HepG2 (cell line): ENCODE data around the gene BLVRB. TPM values are rescaled to one million over a fixed set of nuclear protein-coding genes. Genes with fewer than 3 reads are reported as not detected.
A peak's percentile ranks its signal among the peaks of the same experiment; 100 is the strongest.

ENCODE experiments used
- BRCA1 ChIP-seq: sonication (generic); formaldehyde crosslinking; IDR thresholded peaks from 2 replicates; pipeline ENCODE4 v1.4.0; 2020; ENCODE audit warnings: missing genetic modification reagents
- CREM ChIP-seq, 2 experiments: sonication (generic) in 1 of 2; formaldehyde crosslinking in 1 of 2; IDR thresholded peaks; 2 replicates each; pipeline versions ENCODE4 v1.4.0 to v1.6.1; 2016 to 2020; ENCODE audit warnings: antibody characterized with exemption in 1 of 2, mild to moderate bottlenecking in 1 of 2, missing genetic modification reagents in 1 of 2
- MXD4 ChIP-seq: IDR thresholded peaks from 2 replicates; pipeline ENCODE4 v1.6.1; 2016; ENCODE audit warnings: mild to moderate bottlenecking, missing biosample characterization, missing genetic modification reagents
- NR1H2 ChIP-seq: sonication (generic); formaldehyde crosslinking; IDR thresholded peaks from 2 replicates; pipeline ENCODE4 v1.8.1; 2022; ENCODE audit warnings: low read depth, missing genetic modification reagents, borderline replicate concordance
- NRL ChIP-seq: sonication (generic); formaldehyde crosslinking; IDR thresholded peaks from 2 replicates; pipeline ENCODE4 v1.5.0; 2020; ENCODE audit warnings: missing genetic modification reagents, mild to moderate bottlenecking, moderate library complexity, borderline replicate concordance
- PREB ChIP-seq: sonication (generic); formaldehyde crosslinking; IDR thresholded peaks from 2 replicates; pipeline ENCODE4 v1.4.0; 2020; ENCODE audit warnings: missing genetic modification reagents
- SRF ChIP-seq: IDR thresholded peaks from 2 replicates; pipeline ENCODE4 v1.6.1; 2011; ENCODE audit warnings: mild to moderate bottlenecking, low read depth, low read length, moderate library complexity
- SRSF9 ChIP-seq: fragments of 200-400 bp; formaldehyde crosslinking; IDR thresholded peaks from 2 replicates; pipeline ENCODE4 v1.6.1; 2018; ENCODE audit warnings: borderline replicate concordance, mild to moderate bottlenecking, low read depth, low read length; ENCODE audit not compliant: insufficient read depth, poor library complexity, severe bottlenecking
- TEAD3 ChIP-seq: optimal IDR thresholded peaks from 2 replicates; pipeline ENCODE3; 2016; ENCODE audit warnings: borderline replicate concordance
- ZBTB3 ChIP-seq: sonication (generic); formaldehyde crosslinking; IDR thresholded peaks from 2 replicates; pipeline ENCODE4 v1.4.0; 2020; ENCODE audit warnings: low read depth, mild to moderate bottlenecking, moderate library complexity, missing genetic modification reagents, borderline replicate concordance
- ZFP41 ChIP-seq: sonication (generic); formaldehyde crosslinking; IDR thresholded peaks from 2 replicates; pipeline ENCODE4 v1.4.0; 2020; ENCODE audit warnings: mild to moderate bottlenecking, missing genetic modification reagents, borderline replicate concordance
- ZMAT3 ChIP-seq: sonication (generic); formaldehyde crosslinking; conservative IDR thresholded peaks from 2 replicates; pipeline ENCODE4 v1.7.0; 2021; ENCODE audit warnings: missing genetic modification reagents
- ZNF274 ChIP-seq: sonication (generic); formaldehyde crosslinking; IDR thresholded peaks from 2 replicates; pipeline ENCODE4 v1.5.1; 2020; ENCODE audit warnings: mild to moderate bottlenecking, missing genetic modification reagents
- ZNF430 ChIP-seq: sonication (generic); formaldehyde crosslinking; IDR thresholded peaks from 2 replicates; pipeline ENCODE4 v1.9.0; 2021; ENCODE audit warnings: mild to moderate bottlenecking, missing genetic modification reagents
- ZNF614 ChIP-seq: IDR thresholded peaks from 2 replicates; pipeline ENCODE4 v1.6.1; 2018; ENCODE audit warnings: missing biosample characterization, missing genetic modification reagents, inconsistent platforms, borderline replicate concordance
- ZNF639 ChIP-seq: conservative IDR thresholded peaks from 2 replicates; pipeline ENCODE4 v1.6.1; 2018; ENCODE audit warnings: missing genetic modification reagents
- ZNF780A ChIP-seq: sonication (generic); formaldehyde crosslinking; IDR thresholded peaks from 2 replicates; pipeline ENCODE4 v1.8.0; 2022; ENCODE audit warnings: mild to moderate bottlenecking, missing genetic modification reagents, moderate library complexity
- polyA plus RNA-seq, 8 experiments: library from polyadenylated mRNA; depleted of rRNA in 3 of 8; stranded (reverse) in 7 of 8; unstranded in 1 of 8; fragments of >200 nt; fragmentation: Illumina TruSeq in 4 of 8; extraction: Trizol in 4 of 8; gene quantifications; 2 replicates each; pipeline versions ENCODE4 v1.2.1 to v1.2.3, GENCODE V29; 2011 to 2016; ENCODE audit warnings: low read depth in 4 of 8, missing spikeins in 1 of 8, mixed read lengths in 1 of 8; ENCODE audit not compliant: insufficient read depth in 1 of 8
- total RNA-seq, 5 experiments: library from RNA; depleted of rRNA; stranded (reverse); fragments of >200 nt; fragmentation: Illumina TruSeq; extraction: Trizol; gene quantifications; 2 replicates each; pipeline ENCODE4 v1.2.3, GENCODE V29; 2016; ENCODE audit warnings: low read depth in 1 of 5
- TF ChIP-seq, protein P1 (sequence below): sonication (generic); formaldehyde crosslinking; IDR thresholded peaks from 2 replicates; pipeline ENCODE4 v1.8.0; 2022; ENCODE audit warnings: mild to moderate bottlenecking, missing genetic modification reagents
- TF ChIP-seq, protein P2 (sequence below): sonication (generic); formaldehyde crosslinking; IDR thresholded peaks from 2 replicates; pipeline ENCODE4 v1.4.0; 2020; ENCODE audit warnings: low read depth, missing genetic modification reagents
- TF ChIP-seq, protein P3 (sequence below): sonication (generic); formaldehyde crosslinking; IDR thresholded peaks from 2 replicates; pipeline ENCODE4 v1.5.0; 2020; ENCODE audit warnings: missing genetic modification reagents

The BLVRB gene
- total and polyA plus RNA-seq, 2 of the 13 experiments (the other 11 are each of a cell fraction or from before 2014, with no cell fraction given), result 25.9 to 51.4 TPM

- TF ChIP-seq ZNF639, result peak; percentile 81; the same call in 1 of the 2 replicates
- TF ChIP-seq ZNF274, result no peak
- no peak for TF ChIP-seq BRCA1 (CRISPR knock-in tag)
- TF ChIP-seq ZNF430, result no peak
- TF ChIP-seq NR1H2 (CRISPR knock-in tag), result no peak
- TF ChIP-seq ZNF614 (CRISPR knock-in tag), result peak; percentile 59; the same call in 1 of the 2 replicates
- no peak for TF ChIP-seq SRSF9
- TF ChIP-seq ZNF780A (CRISPR knock-in tag), result no peak
- TF ChIP-seq CREM (IDR thresholded peaks at IDR 0.05), result peak; percentile 79
- TF ChIP-seq CREM (CRISPR knock-in tag; IDR thresholded peaks at IDR 0.05), result no peak
- no peak for TF ChIP-seq ZFP41 (CRISPR knock-in tag)
- TF ChIP-seq MXD4 (CRISPR knock-in tag), result no peak
- no peak for TF ChIP-seq SRF
- no peak for TF ChIP-seq PREB (CRISPR knock-in tag)
- TF ChIP-seq TEAD3 (CRISPR knock-in tag), result peak; percentile 47
- no peak for TF ChIP-seq ZMAT3 (CRISPR knock-in tag)
- TF ChIP-seq, protein P1, sequence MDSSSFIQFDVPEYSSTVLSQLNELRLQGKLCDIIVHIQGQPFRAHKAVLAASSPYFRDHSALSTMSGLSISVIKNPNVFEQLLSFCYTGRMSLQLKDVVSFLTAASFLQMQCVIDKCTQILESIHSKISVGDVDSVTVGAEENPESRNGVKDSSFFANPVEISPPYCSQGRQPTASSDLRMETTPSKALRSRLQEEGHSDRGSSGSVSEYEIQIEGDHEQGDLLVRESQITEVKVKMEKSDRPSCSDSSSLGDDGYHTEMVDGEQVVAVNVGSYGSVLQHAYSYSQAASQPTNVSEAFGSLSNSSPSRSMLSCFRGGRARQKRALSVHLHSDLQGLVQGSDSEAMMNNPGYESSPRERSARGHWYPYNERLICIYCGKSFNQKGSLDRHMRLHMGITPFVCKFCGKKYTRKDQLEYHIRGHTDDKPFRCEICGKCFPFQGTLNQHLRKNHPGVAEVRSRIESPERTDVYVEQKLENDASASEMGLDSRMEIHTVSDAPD (CRISPR knock-in tag), result no peak
- no peak for TF ChIP-seq ZBTB3 (CRISPR knock-in tag)
- TF ChIP-seq, protein P2, sequence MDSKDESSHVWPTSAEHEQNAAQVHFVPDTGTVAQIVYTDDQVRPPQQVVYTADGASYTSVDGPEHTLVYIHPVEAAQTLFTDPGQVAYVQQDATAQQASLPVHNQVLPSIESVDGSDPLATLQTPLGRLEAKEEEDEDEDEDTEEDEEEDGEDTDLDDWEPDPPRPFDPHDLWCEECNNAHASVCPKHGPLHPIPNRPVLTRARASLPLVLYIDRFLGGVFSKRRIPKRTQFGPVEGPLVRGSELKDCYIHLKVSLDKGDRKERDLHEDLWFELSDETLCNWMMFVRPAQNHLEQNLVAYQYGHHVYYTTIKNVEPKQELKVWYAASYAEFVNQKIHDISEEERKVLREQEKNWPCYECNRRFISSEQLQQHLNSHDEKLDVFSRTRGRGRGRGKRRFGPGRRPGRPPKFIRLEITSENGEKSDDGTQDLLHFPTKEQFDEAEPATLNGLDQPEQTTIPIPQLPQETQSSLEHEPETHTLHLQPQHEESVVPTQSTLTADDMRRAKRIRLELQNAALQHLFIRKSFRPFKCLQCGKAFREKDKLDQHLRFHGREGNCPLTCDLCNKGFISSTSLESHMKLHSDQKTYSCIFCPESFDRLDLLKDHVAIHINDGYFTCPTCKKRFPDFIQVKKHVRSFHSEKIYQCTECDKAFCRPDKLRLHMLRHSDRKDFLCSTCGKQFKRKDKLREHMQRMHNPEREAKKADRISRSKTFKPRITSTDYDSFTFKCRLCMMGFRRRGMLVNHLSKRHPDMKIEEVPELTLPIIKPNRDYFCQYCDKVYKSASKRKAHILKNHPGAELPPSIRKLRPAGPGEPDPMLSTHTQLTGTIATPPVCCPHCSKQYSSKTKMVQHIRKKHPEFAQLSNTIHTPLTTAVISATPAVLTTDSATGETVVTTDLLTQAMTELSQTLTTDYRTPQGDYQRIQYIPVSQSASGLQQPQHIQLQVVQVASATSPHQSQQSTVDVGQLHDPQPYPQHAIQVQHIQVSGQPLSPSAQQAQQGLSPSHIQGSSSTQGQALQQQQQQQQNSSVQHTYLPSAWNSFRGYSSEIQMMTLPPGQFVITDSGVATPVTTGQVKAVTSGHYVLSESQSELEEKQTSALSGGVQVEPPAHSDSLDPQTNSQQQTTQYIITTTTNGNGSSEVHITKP (CRISPR knock-in tag), result peak; percentile 51; the same call in 1 of the 2 replicates
- TF ChIP-seq, protein P3, sequence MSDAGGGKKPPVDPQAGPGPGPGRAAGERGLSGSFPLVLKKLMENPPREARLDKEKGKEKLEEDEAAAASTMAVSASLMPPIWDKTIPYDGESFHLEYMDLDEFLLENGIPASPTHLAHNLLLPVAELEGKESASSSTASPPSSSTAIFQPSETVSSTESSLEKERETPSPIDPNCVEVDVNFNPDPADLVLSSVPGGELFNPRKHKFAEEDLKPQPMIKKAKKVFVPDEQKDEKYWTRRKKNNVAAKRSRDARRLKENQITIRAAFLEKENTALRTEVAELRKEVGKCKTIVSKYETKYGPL, result no peak
- TF ChIP-seq NRL, result no peak
Observed at GRCh38 chr19:40443131-40443999, 22.2 kb downstream of the BLVRB start (continued).
